ENCODE results near the gene FUOM. TPM values are rescaled to one million over a fixed set of nuclear protein-coding genes. Genes with fewer than 3 reads are reported as not detected.

Gene FUOM
- polyA plus RNA-seq, 3 donors, result 29.8 to 56.8 (median 39.0) TPM

GRCh38 chr10:133334503-133335245 is 23.1 kb downstream of the FUOM start:
- H3K27ac ChIP-seq (ENCODE audit: low read depth in 1 of 2, low read length in 2 of 2), result no peak overlapping the region
- peaks cover 10 to 16% of the 10 kb centered on the region in 2 donors for H3K4me1 ChIP-seq (ENCODE audit: control insufficient read depth in 1 of 2, insufficient read depth in 2 of 2, low read length in 2 of 2)
- H3K27me3 ChIP-seq (ENCODE audit: control insufficient read depth in 2 of 2, insufficient read depth in 2 of 2, low read length in 2 of 2), result peaks cover 13 to 67% of the 10 kb centered on the region in 2 donors
- peak overlapping the region; percentile 8 for H3K9ac ChIP-seq (ENCODE audit: insufficient read depth, low read length, poor library complexity, severe bottlenecking)
- peaks cover 5 to 33% of the 10 kb centered on the region in 2 donors for H3K9me3 ChIP-seq (replicated peaks in 1 of 2; ENCODE audit: control insufficient read depth in 1 of 2, insufficient read depth in 1 of 2, low read length in 2 of 2)
- H2AFZ ChIP-seq (ENCODE audit: insufficient read depth, low read depth, low read length, poor library complexity, severe bottlenecking), result peak overlapping the region; percentile 41
- Mint-ChIP-seq H3K27me3 (ENCODE audit: low read depth in 3 of 3) (peaks cover 39 to 53% (median 46%) of the 10 kb centered on the region in 3 donors), H3K4me3 (peak overlapping the region; percentile 24 to 87), H3K27ac (peak overlapping the region in 2 of 7 donors; percentile 4 to 53), H3K9me3 (peaks cover 0 to 18% (median 7%) of the 10 kb centered on the region in 7 donors), H3K36me3 (no peaks in the 10 kb centered on the region), H3K4me1 (peaks cover 7% of the 10 kb centered on the region)
- peak overlapping the region in 1 of 3 experiments; percentile 44 for H3K4me3 ChIP-seq (replicated peaks in 1 of 3; ENCODE audit: low read depth in 2 of 3, low read length in 3 of 3)
- no peaks in the 10 kb centered on the region for H3K36me3 ChIP-seq (replicated peaks in 1 of 2; ENCODE audit: control insufficient read depth in 1 of 2, insufficient read depth in 2 of 2, low read length in 2 of 2)
- peak overlapping the region; percentile 48 for H3K4me2 ChIP-seq (replicated peaks; ENCODE audit: extremely low read depth, low read length, poor library complexity, severe bottlenecking)
- H4K20me1 ChIP-seq (ENCODE audit: insufficient read depth, low read length), result no peaks in the 10 kb centered on the region
- intact Hi-C loops (cut with micrococcal nuclease), result no loop called here
- DNase-seq, result no peak
- 22% methylated on average over 51 of the region's 51 CpGs for WGBS (ENCODE audit: insufficient coverage)
- no peaks in the 10 kb centered on the region for H3K79me2 ChIP-seq (ENCODE audit: insufficient read depth, low read length)
- TF ChIP-seq CTCF (IDR thresholded peaks at IDR 0.05), result no peak

DNA sequence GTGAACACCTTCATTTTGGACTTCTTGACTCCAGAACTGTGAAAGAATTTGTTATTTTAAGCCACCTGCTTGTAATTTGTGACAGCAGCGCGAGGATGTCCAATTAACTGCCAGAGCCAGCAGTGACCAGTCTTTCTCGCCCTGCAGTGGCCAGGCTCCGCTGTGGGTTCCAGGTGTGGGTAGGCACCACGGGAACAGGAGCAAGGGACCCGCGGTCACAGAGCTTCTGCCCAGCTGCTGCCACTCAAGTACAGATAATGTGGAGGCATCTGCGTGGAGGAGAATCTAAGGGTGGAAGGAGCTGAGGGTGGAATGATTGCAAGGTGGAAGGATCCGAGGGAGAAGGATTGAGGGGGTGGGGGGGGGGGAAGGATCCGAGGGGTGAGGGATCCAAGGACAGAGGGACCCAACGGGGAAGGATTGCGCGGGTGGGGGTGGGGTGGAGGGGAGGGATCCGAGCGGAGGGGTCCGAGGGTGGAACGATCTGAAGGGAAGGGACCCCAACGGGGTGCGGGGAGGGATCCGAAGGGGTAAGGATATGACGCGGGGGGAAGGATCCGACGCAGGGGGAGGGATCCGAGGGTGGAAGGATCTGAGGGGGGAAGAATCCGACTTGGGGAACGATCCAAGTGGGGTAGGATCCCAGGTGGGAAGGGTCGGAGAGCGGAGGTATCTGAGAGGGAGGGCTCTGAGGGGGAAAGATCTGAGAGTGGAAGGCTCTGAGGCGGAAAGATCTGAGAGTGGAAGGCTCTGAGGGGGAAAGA is 24.7 kb downstream of the FUOM start:
- WGBS (ENCODE audit: insufficient coverage), result 89% methylated on average over 20 of the region's 30 CpGs
- H3K27ac Mint-ChIP-seq, result no peak overlapping the region
- H3K4me1 Mint-ChIP-seq, result peaks cover 7% of the 10 kb centered on the region
- Histone ChIP-seq H2AFZ (ENCODE audit: insufficient read depth, low read depth, low read length, poor library complexity, severe bottlenecking) (no peak overlapping the region), H3K4me3 (replicated peaks in 1 of 3; ENCODE audit: low read depth in 2 of 3, low read length in 3 of 3) (no peak overlapping the region), H3K27ac (ENCODE audit: low read depth in 1 of 2, low read length in 2 of 2) (no peak overlapping the region), H3K79me2 (ENCODE audit: insufficient read depth, low read length) (no peaks in the 10 kb centered on the region), H4K20me1 (ENCODE audit: insufficient read depth, low read length) (no peaks in the 10 kb centered on the region), H3K9ac (ENCODE audit: insufficient read depth, low read length, poor library complexity, severe bottlenecking) (no peak overlapping the region), H3K36me3 (replicated peaks in 1 of 2; ENCODE audit: control insufficient read depth in 1 of 2, insufficient read depth in 2 of 2, low read length in 2 of 2) (no peaks in the 10 kb centered on the region), H3K4me1 (ENCODE audit: control insufficient read depth in 1 of 2, insufficient read depth in 2 of 2, low read length in 2 of 2) (peaks cover 10 to 16% of the 10 kb centered on the region in 2 donors), H3K9me3 (replicated peaks in 1 of 2; ENCODE audit: control insufficient read depth in 1 of 2, insufficient read depth in 1 of 2, low read length in 2 of 2) (peaks cover 5 to 33% of the 10 kb centered on the region in 2 donors), H3K27me3 (ENCODE audit: control insufficient read depth in 2 of 2, insufficient read depth in 2 of 2, low read length in 2 of 2) (peaks cover 16 to 82% of the 10 kb centered on the region in 2 donors), H3K4me2 (replicated peaks; ENCODE audit: extremely low read depth, low read length, poor library complexity, severe bottlenecking) (no peak overlapping the region)
- peak overlapping the region in 1 of 2 donors; percentile 54 for H3K4me3 Mint-ChIP-seq
- H3K9me3 Mint-ChIP-seq, result peaks cover 0 to 18% (median 7%) of the 10 kb centered on the region in 7 donors
- intact Hi-C loops (cut with micrococcal nuclease), result no loop called here
- peaks cover 55 to 68% (median 60%) of the 10 kb centered on the region in 3 donors for H3K27me3 Mint-ChIP-seq (ENCODE audit: low read depth in 3 of 3)
- no peak for DNase-seq
- no peak for TF ChIP-seq CTCF (IDR thresholded peaks at IDR 0.05)
- no peaks in the 10 kb centered on the region for H3K36me3 Mint-ChIP-seq
